Lower leg skin (tissue), 3 donors: ENCODE data around the gene ZNF681.

Source experiments
- POLR2A ChIP-seq, 2 donors: fragments of 450-650 bp; IDR thresholded peaks; one replicate each; pipeline ENCODE4 v1.6.1; 2016 to 2017; ENCODE audit warnings: antibody characterized with exemption in 2 of 2, mild to moderate bottlenecking in 1 of 2, moderate library complexity in 1 of 2
- TF ChIP-seq, protein P1 (sequence below), 3 donors: fragments of 450-650 bp; IDR thresholded peaks; one replicate each; pipeline ENCODE4 v1.5.1; 2016; ENCODE audit warnings: antibody characterized with exemption in 3 of 3, mild to moderate bottlenecking in 3 of 3, moderate library complexity in 2 of 3

DNA sequence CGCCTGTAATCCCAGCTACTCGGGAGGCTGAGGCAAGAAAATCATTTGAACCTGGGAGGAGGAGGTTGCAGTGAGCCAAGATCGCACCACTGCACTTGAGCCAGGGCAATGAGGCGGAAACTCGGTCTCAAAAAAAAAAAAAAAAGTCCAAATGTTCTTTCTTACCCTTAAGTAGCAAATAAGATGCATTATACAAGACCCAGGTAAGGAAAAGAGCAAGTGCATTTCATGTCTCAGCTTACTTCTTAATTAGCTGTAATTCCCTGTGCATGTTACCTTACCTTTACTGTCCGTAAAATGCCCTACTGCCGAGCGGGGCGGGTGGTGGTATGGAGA lies 3.8 kb upstream of the ZNF681 start:
- TF ChIP-seq, protein P1, sequence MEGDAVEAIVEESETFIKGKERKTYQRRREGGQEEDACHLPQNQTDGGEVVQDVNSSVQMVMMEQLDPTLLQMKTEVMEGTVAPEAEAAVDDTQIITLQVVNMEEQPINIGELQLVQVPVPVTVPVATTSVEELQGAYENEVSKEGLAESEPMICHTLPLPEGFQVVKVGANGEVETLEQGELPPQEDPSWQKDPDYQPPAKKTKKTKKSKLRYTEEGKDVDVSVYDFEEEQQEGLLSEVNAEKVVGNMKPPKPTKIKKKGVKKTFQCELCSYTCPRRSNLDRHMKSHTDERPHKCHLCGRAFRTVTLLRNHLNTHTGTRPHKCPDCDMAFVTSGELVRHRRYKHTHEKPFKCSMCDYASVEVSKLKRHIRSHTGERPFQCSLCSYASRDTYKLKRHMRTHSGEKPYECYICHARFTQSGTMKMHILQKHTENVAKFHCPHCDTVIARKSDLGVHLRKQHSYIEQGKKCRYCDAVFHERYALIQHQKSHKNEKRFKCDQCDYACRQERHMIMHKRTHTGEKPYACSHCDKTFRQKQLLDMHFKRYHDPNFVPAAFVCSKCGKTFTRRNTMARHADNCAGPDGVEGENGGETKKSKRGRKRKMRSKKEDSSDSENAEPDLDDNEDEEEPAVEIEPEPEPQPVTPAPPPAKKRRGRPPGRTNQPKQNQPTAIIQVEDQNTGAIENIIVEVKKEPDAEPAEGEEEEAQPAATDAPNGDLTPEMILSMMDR (IDR thresholded peaks at IDR 0.05) = no peak
- TF ChIP-seq POLR2A (IDR thresholded peaks at IDR 0.05) = no peak
